ENCODE data around the gene ASS1.

ASS1 gene

DNA sequence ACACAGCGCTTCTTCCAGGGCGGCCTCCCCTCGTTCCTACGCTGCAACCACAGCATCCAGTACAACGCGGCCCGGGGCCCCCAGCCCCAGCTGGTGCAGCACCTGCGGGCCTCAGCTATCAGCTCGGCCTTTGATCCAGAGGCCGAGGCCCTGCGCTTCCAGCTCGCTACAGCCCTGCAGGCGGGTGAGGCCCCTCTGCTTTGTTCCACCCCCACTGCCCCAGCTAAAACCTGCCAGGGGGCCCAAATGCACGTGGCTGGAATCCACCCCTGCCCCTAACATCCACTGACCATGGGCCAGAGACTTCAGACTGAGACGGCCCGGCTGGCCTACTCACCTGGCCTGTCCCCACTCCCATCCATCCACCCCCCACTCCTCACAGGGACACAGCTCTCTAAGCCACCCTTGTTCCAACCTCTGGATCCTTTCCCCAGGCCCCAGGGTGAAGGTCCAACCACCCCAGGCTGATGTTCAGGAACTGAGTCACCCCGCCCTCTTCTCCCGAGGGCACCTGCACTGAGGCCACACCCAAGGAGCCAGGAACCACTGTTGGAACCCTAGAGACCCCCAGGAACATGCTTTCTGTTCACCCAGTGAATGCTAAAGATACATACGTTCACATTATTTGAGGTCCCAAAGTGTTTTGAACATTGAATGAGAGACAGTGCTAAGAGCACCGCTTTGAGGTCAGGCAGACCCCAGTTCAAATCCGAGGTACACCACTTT lies 18.9 kb upstream of the ASS1 start:
- DNase-seq, result no peak
- Histone ChIP-seq H3K4me1 (peaks cover 0 to 9% (median 2%) of the 10 kb centered on the region in 4 donors), H3K27ac (no peak overlapping the region), H3K4me3 (no peak overlapping the region), H3K27me3 (peaks cover 0 to 46% of the 10 kb centered on the region in 2 donors), H3K9me3 (no peaks in the 10 kb centered on the region), H3K36me3 (no peaks in the 10 kb centered on the region)
- intact Hi-C loops (cut with DNase I; ENCODE audit: low total_unique reads), result no loop called here
- TF ChIP-seq, protein P1, sequence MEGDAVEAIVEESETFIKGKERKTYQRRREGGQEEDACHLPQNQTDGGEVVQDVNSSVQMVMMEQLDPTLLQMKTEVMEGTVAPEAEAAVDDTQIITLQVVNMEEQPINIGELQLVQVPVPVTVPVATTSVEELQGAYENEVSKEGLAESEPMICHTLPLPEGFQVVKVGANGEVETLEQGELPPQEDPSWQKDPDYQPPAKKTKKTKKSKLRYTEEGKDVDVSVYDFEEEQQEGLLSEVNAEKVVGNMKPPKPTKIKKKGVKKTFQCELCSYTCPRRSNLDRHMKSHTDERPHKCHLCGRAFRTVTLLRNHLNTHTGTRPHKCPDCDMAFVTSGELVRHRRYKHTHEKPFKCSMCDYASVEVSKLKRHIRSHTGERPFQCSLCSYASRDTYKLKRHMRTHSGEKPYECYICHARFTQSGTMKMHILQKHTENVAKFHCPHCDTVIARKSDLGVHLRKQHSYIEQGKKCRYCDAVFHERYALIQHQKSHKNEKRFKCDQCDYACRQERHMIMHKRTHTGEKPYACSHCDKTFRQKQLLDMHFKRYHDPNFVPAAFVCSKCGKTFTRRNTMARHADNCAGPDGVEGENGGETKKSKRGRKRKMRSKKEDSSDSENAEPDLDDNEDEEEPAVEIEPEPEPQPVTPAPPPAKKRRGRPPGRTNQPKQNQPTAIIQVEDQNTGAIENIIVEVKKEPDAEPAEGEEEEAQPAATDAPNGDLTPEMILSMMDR (IDR thresholded peaks at IDR 0.05), result no peak

DNA sequence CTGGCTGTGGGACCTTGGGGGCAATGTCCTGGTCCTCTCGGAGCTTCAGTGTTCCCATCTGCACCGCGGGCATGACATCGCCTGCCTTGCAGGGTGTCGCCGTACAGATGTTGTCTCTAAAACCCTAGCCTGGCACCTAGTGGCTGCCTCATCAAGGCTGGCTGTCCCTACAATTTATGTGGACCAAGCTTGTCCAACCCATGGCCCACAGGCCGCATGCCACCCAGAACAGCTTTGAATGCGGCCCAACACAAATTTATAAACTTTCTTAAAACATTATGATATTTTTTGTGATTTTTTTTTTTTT lies 18.3 kb upstream of the ASS1 start:
- peaks cover 0 to 51% of the 10 kb centered on the region in 2 donors for H3K27me3 ChIP-seq
- no peak overlapping the region for H3K27ac ChIP-seq
- TF ChIP-seq, protein P1 (IDR thresholded peaks at IDR 0.05), result no peak
- H3K4me1 ChIP-seq, result peaks cover 0 to 9% (median 2%) of the 10 kb centered on the region in 4 donors
- H3K4me3 ChIP-seq, result no peak overlapping the region
- no peaks in the 10 kb centered on the region for H3K36me3 ChIP-seq
- no peak for DNase-seq
- intact Hi-C loops (cut with DNase I; ENCODE audit: low total_unique reads), result no loop called here
- no peaks in the 10 kb centered on the region for H3K9me3 ChIP-seq

DNA sequence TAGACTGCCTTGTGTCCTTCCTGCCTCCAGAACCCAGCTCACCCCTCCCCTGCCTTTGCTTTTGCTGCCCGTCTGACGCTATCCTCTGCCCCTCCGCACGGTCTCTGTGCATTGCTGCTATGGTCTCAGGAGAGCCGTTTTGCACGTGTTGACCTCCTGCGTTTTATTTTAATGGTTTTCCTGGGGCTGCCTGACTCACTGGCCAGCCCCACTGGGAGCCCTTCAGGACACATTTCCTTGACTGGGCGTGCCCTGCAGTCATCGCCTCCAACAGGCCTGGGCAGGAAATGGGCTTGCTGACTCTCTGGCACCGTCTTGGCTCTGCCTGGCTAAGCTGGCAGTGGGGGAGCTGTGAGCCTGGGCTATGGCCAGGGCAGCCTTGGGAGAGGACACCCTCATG lies 17.9 kb upstream of the ASS1 start:
- Histone ChIP-seq H3K9me3 (no peaks in the 10 kb centered on the region), H3K27ac (no peak overlapping the region)
- peak; percentile 50 to 83 for DNase-seq

DNA sequence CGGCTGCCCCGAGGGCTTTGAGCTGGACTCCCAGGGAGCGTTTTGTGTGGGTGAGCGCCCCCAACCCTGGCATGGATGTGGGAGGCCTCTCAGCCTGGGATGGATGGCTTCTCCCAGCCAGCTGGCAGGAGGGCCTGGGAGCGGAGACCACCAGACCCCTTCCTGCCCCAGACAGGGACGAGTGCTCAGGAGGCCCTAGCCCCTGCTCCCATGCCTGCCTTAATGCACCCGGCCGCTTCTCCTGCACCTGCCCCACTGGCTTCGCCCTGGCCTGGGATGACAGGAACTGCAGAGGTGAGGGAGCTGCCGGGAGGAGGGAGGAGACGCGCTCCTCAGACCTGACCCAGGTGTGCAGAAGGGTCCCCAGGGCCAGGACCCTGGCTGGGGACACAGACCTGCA lies 17.4 kb upstream of the ASS1 start:
- no peaks in the 10 kb centered on the region for H3K36me3 ChIP-seq
- H3K4me3 ChIP-seq, result no peak overlapping the region
- peaks cover 0 to 9% (median 2%) of the 10 kb centered on the region in 4 donors for H3K4me1 ChIP-seq
- DNase-seq, result no peak
- H3K9me3 ChIP-seq, result no peaks in the 10 kb centered on the region
- intact Hi-C loops (cut with DNase I; ENCODE audit: low total_unique reads), result no loop called here
- no peak overlapping the region for H3K27ac ChIP-seq
- TF ChIP-seq, protein P1 (IDR thresholded peaks at IDR 0.05), result no peak
- peaks cover 0 to 53% of the 10 kb centered on the region in 2 donors for H3K27me3 ChIP-seq

More for the DNA sequence above, 17.9 kb upstream of the ASS1 start:
- intact Hi-C loops (cut with DNase I; ENCODE audit: low total_unique reads), result no loop called here
- Histone ChIP-seq H3K27me3 (peaks cover 0 to 53% of the 10 kb centered on the region in 2 donors), H3K36me3 (no peaks in the 10 kb centered on the region), H3K4me1 (peaks cover 0 to 9% (median 2%) of the 10 kb centered on the region in 4 donors), H3K4me3 (no peak overlapping the region)
- TF ChIP-seq, protein P1 (IDR thresholded peaks at IDR 0.05), result no peak

DNA sequence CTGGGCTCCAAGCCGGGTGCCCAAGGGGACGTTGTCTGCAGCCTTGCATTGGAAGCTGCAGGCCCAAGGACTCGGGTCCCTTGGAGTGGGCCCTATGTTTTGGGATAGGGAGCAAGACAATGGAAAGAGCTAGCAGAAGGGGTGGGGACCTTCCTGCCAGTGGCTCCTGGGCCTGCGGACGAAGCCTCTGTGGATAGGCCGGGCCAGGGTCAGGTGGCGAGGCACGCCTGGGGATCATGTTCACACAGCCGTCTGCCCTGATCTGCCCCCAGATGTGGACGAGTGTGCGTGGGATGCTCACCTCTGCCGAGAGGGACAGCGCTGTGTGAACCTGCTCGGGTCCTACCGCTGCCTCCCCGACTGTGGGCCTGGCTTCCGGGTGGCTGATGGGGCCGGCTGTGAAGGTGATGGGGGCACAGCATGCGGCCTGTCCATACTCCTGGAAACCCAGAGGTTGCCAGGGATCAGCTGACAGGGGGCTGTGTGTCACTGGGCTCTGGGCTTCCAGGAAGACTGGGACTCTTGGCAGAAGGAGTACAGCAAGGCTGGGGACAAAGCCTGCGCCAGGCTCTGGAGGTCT lies 16.6 kb upstream of the ASS1 start:
- no peak overlapping the region for H3K27ac ChIP-seq
- H3K4me1 ChIP-seq, result peaks cover 0 to 13% (median 7%) of the 10 kb centered on the region in 4 donors
- H3K4me3 ChIP-seq, result no peak overlapping the region
- no peak for DNase-seq
- TF ChIP-seq, protein P1 (IDR thresholded peaks at IDR 0.05), result no peak
- peaks cover 0 to 55% of the 10 kb centered on the region in 2 donors for H3K27me3 ChIP-seq
- intact Hi-C loops (cut with DNase I; ENCODE audit: low total_unique reads), result no loop called here
- H3K9me3 ChIP-seq, result no peaks in the 10 kb centered on the region
- no peaks in the 10 kb centered on the region for H3K36me3 ChIP-seq
